Measurements from ENCODE around the gene SRR.

SRR gene

GRCh38 chr17:2282297-2282873 lies 21.4 kb upstream of the SRR start:
- Histone ChIP-seq H3K9me3 (no peaks in the 10 kb centered on the region), H3K4me1 (no peaks in the 10 kb centered on the region), H3K4me3 (no peak overlapping the region), H3K36me3 (peaks cover 58 to 73% (median 63%) of the 10 kb centered on the region in 3 donors), H3K27me3 (no peaks in the 10 kb centered on the region), H3K27ac (no peak overlapping the region)
- TF ChIP-seq CTCF (IDR thresholded peaks at IDR 0.05), result peak; percentile 45 to 61
- DNase-seq, result peak in 1 of 2 donors; percentile 30
- intact Hi-C loops (cut with DNase I; ENCODE audit: low total_unique reads), result no loop called here

GRCh38 chr17:2283302-2283701 lies 20.4 kb upstream of the SRR start:
- Histone ChIP-seq H3K4me1 (no peaks in the 10 kb centered on the region), H3K27me3 (no peaks in the 10 kb centered on the region), H3K27ac (no peak overlapping the region), H3K36me3 (peaks cover 60 to 74% (median 61%) of the 10 kb centered on the region in 3 donors), H3K9me3 (no peaks in the 10 kb centered on the region), H3K4me3 (no peak overlapping the region)
- no peak for TF ChIP-seq CTCF (IDR thresholded peaks at IDR 0.05)
- DNase-seq, result no peak
- intact Hi-C loops (cut with DNase I; ENCODE audit: low total_unique reads), result no loop called here

- no peak for DNase-seq
- Histone ChIP-seq H3K27ac (no peak overlapping the region), H3K36me3 (peaks cover 37 to 82% (median 49%) of the 10 kb centered on the region in 3 donors), H3K4me3 (no peak overlapping the region), H3K4me1 (no peaks in the 10 kb centered on the region), H3K9me3 (no peaks in the 10 kb centered on the region), H3K27me3 (no peaks in the 10 kb centered on the region)
- no peak for TF ChIP-seq CTCF (IDR thresholded peaks at IDR 0.05)
- intact Hi-C loops (cut with DNase I; ENCODE audit: low total_unique reads), result no loop called here
Measured at GRCh38 chr17:2289878-2290478, 13.8 kb upstream of the SRR start.

- no peak for TF ChIP-seq CTCF (IDR thresholded peaks at IDR 0.05)
- intact Hi-C loops (cut with DNase I; ENCODE audit: low total_unique reads), result no loop called here
- Histone ChIP-seq H3K4me3 (no peak overlapping the region), H3K36me3 (peaks cover 42 to 100% (median 57%) of the 10 kb centered on the region in 3 donors), H3K27me3 (no peaks in the 10 kb centered on the region), H3K27ac (no peak overlapping the region), H3K9me3 (no peaks in the 10 kb centered on the region), H3K4me1 (no peaks in the 10 kb centered on the region)
- no peak for DNase-seq
Measured at GRCh38 chr17:2292100-2292499, 11.7 kb upstream of the SRR start.

- H3K27me3 ChIP-seq, result no peaks in the 10 kb centered on the region
- peaks cover 0 to 2% (median 0%) of the 10 kb centered on the region in 4 donors for H3K4me1 ChIP-seq
- DNase-seq, result no peak
- H3K4me3 ChIP-seq, result no peak overlapping the region
- H3K9me3 ChIP-seq, result no peaks in the 10 kb centered on the region
- H3K36me3 ChIP-seq, result peaks cover 44 to 93% (median 68%) of the 10 kb centered on the region in 3 donors
- H3K27ac ChIP-seq, result no peak overlapping the region
- no peak for TF ChIP-seq CTCF (IDR thresholded peaks at IDR 0.05)
- intact Hi-C loops (cut with DNase I; ENCODE audit: low total_unique reads), result no loop called here
Measured at GRCh38 chr17:2295575-2295974, 8.2 kb upstream of the SRR start.
